Adrenal gland (tissue), 5 donors: ENCODE data around the gene CCDC6.

ENCODE experiments used
- CTCF ChIP-seq, 6 experiments: fragments of 450-650 bp in 4 of 6; fragments of 200-600 bp in 2 of 6; sonication (generic) in 1 of 6; IDR thresholded peaks; 1 replicate in 5 of 6; 2 replicates in 1 of 6; pipeline versions ENCODE4 v1.5.1 to v1.8.0; 2016 to 2021; ENCODE audit warnings: antibody characterized with exemption in 6 of 6, mild to moderate bottlenecking in 2 of 6, moderate library complexity in 1 of 6
- POLR2A ChIP-seq, 2 donors: fragments of 450-650 bp; IDR thresholded peaks; one replicate each; pipeline ENCODE4 v1.6.1; 2017; ENCODE audit warnings: antibody characterized with exemption in 2 of 2, mild to moderate bottlenecking in 2 of 2, moderate library complexity in 1 of 2
- donor health status: DM: no; HTN: no; CAD: no.

GRCh38 chr10:59799421-59799820 lies 106.9 kb downstream of the CCDC6 start:
- TF ChIP-seq CTCF (IDR thresholded peaks at IDR 0.05) (no peak), POLR2A (IDR thresholded peaks at IDR 0.05) (no peak)
